Thoracic aorta (tissue), 2 donors: ENCODE results near the gene HSPB8. TPM values are rescaled to one million over a fixed set of nuclear protein-coding genes. Genes with fewer than 3 reads are reported as not detected.

ENCODE experiments used
- ATAC-seq: fragments of 150-250 bp; one replicate; pipeline ENCODE4 v1.8.0; 2017; ENCODE audit warnings: low read depth; ENCODE audit not compliant: insufficient number of reproducible peaks, low FRiP score
- DNase-seq: peaks from one replicate; pipeline ENCODE4 v3.0.0-alpha.2; 2020; ENCODE audit warnings: low spot score
- H3K27ac ChIP-seq, 2 donors: fragments of 200-600 bp; sonication (generic); 1 replicate in 1 of 2; 2 replicates in 1 of 2; pipeline ENCODE4 v1.5.1; 2016; ENCODE audit warnings: mild to moderate bottlenecking in 2 of 2, moderate library complexity in 2 of 2
- H3K27me3 ChIP-seq: fragments of 200-600 bp; sonication (generic); replicated peaks from 2 replicates; pipeline ENCODE4 v1.6.0; 2016; ENCODE audit warnings: mild to moderate bottlenecking; ENCODE audit not compliant: insufficient read depth
- H3K36me3 ChIP-seq: fragments of 200-600 bp; sonication (generic); one replicate; pipeline ENCODE4 v1.5.1; 2016
- H3K4me1 ChIP-seq, 2 donors: fragments of 200-600 bp; sonication (generic); 1 replicate in 1 of 2; 2 replicates in 1 of 2; pipeline versions ENCODE4 v1.5.1 to v1.6.0; 2016; ENCODE audit warnings: low read depth in 2 of 2, mild to moderate bottlenecking in 1 of 2; ENCODE audit not compliant: control insufficient read depth in 1 of 2
- H3K4me3 ChIP-seq: fragments of 200-600 bp; sonication (generic); 2 replicates; pipeline ENCODE4 v1.5.1; 2016; ENCODE audit warnings: mild to moderate bottlenecking
- H3K9me3 ChIP-seq: fragments of 200-600 bp; sonication (generic); 2 replicates; pipeline ENCODE4 v1.5.1; 2016
- total RNA-seq, 2 donors: library from RNA; depleted of rRNA; stranded (reverse); fragments of >200 nt; gene quantifications; one replicate each; pipeline versions ENCODE4 v1.1.0 to v1.2.3, GENCODE V29; 2016
- TF ChIP-seq, protein P1 (sequence below): fragments of 200-600 bp; sonication (generic); IDR thresholded peaks from one replicate; pipeline ENCODE4 v1.5.1; 2019; ENCODE audit warnings: antibody characterized with exemption

Gene HSPB8
- total RNA-seq, 2 donors from 2014 or later: 108 to 172 TPM

DNA sequence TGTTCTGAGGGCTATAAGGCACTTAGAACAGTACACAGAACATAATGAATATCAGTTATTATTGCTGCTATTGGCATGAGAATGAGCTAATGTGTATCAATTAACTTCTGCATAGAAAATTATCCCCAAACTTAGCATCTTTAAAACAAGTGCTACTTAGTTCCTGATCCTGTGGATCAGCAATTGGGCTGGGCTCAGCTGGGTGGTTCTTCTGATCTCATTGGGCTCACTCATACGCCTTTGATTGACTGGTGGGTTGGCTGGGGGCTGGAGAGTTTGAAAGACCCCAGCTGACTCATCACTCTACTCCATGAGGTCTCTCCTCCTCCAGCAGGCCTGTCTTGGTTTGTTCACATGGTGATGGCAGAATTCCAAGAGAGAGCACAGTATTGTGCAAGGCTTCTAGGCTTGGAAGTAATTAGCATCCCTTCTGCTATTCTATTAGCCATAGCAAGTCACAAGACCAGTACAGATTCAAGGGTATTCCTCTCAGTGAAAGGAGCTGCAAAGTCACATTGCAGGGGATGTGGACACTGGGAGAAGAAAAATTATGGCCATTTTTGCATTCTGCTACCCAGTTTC is 27.2 kb upstream of the HSPB8 start:
- ATAC-seq: no peak
- H3K4me1 ChIP-seq: peaks cover under 1 to 10% of the 10 kb centered on the region in 2 donors

DNA sequence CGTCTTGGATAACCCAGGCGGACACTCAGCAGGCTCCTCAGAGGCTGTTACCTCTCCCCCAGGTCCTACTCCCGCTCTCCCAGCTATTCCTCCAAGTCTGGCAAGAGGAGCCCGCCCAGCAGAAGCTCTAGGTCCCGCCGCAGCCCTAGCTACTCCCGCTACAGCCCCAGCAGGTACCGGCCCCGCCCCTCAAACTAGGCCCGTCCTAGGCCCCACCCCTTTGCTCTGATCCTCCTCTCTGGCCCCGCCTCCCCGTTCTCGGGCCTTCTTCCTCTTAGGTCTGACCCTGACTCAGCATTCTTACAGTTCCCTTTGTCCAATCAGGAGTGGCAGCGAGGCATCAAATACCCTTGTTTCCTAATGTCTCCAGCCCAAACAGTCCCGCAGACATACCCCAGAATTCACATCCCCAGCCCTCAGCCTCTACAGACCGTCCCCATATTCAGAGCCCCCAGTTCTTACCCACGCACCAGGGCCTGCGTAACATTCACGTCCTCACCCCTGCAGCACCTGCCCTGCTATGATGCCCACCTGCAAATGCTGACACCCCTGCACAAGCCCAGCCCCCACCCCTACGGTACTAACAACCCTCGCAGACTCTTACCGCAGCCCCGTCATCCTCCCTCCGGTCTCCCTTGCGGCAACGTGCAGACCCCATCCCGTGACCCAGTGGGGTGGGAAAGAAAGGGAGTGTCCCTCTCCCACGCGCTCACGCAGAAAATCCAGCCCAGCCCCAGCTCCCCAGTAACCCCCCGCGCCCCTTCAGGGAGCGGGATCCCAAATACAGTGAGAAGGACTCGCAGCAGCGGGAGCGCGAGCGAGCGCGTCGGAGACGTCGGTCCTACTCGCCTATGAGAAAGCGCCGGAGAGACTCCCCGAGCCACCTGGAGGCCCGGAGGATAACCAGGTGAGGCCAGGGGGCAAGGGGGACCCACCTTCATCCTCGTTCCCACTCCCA is 25.0 kb upstream of the HSPB8 start:
- no peak for DNase-seq
- Histone ChIP-seq H3K27me3 (no peaks in the 10 kb centered on the region), H3K4me3 (peak overlapping the region; percentile 59), H3K9me3 (peaks cover 10% of the 10 kb centered on the region), H3K27ac (peak overlapping the region in 1 of 2 donors; percentile 14), H3K36me3 (no peaks in the 10 kb centered on the region), H3K4me1 (peaks cover 3 to 28% of the 10 kb centered on the region in 2 donors)
- ATAC-seq: peak; percentile 16
- TF ChIP-seq, protein P1, sequence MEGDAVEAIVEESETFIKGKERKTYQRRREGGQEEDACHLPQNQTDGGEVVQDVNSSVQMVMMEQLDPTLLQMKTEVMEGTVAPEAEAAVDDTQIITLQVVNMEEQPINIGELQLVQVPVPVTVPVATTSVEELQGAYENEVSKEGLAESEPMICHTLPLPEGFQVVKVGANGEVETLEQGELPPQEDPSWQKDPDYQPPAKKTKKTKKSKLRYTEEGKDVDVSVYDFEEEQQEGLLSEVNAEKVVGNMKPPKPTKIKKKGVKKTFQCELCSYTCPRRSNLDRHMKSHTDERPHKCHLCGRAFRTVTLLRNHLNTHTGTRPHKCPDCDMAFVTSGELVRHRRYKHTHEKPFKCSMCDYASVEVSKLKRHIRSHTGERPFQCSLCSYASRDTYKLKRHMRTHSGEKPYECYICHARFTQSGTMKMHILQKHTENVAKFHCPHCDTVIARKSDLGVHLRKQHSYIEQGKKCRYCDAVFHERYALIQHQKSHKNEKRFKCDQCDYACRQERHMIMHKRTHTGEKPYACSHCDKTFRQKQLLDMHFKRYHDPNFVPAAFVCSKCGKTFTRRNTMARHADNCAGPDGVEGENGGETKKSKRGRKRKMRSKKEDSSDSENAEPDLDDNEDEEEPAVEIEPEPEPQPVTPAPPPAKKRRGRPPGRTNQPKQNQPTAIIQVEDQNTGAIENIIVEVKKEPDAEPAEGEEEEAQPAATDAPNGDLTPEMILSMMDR: no peak

More for the DNA sequence above, 27.2 kb upstream of the HSPB8 start:
- Histone ChIP-seq H3K9me3 (peaks cover 10% of the 10 kb centered on the region), H3K4me3 (no peak overlapping the region), H3K27me3 (no peaks in the 10 kb centered on the region), H3K27ac (no peak overlapping the region), H3K36me3 (no peaks in the 10 kb centered on the region)
- DNase-seq: no peak
- TF ChIP-seq, protein P1: no peak

DNA sequence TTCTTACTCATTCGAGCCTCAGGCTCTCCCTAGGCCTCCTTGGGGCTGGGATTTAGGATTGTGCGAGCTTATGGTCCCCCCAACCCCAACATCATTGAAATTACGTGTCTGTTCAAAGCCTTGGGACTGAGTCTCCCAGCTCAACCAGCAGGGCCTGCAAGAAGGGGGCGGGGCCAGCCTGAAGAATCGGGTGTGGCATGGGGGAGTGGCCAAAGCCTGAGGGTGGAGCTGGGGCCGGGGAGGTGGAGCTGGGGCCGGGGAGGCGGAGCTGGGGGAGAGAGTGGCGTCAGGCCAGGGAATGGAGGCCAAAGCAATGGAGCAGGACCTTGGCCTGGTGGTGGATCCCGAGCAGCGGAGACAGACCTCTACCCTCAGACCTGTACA is 24.3 kb upstream of the HSPB8 start:
- no peaks in the 10 kb centered on the region for H3K27me3 ChIP-seq
- peaks cover 3 to 28% of the 10 kb centered on the region in 2 donors for H3K4me1 ChIP-seq
- TF ChIP-seq, protein P1: no peak
- H3K36me3 ChIP-seq: no peaks in the 10 kb centered on the region
- peaks cover 10% of the 10 kb centered on the region for H3K9me3 ChIP-seq
- peak overlapping the region; percentile 59 for H3K4me3 ChIP-seq
- peak overlapping the region in 1 of 2 donors; percentile 14 for H3K27ac ChIP-seq
- no peak for ATAC-seq
- DNase-seq: no peak

DNA sequence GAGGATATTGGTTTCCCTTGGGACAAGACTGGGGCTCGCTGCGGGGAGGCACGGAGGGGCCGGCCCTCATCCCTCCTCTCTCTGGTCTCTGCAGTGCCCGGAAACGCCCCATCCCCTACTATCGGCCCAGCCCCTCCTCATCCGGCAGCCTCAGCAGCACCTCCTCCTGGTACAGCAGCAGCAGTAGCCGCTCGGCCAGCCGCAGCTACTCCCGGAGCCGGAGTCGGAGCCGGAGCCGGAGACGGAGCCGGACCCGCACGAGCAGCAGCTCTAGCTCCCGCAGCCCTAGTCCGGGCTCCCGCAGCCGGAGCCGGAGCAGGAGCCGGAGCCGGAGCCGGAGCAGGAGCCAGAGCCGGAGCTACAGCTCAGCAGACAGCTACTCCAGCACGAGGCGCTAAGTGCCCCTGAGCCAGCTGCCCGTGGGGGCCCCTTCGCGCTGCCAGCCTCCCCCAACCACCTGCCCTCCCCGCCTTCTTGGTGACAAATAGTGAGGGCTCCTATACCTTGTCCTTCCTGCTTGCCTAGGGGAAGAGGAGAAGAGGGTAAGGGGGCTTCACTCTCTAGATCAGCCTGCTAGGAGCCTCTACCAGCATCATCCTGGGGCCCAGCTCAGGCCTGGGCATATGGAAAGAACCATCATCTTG is 22.2 kb upstream of the HSPB8 start:
- Histone ChIP-seq H3K9me3 (peaks cover 4% of the 10 kb centered on the region), H3K36me3 (no peaks in the 10 kb centered on the region), H3K4me1 (peaks cover 3 to 28% of the 10 kb centered on the region in 2 donors), H3K27ac (peak overlapping the region; percentile 81 to 92), H3K27me3 (no peaks in the 10 kb centered on the region), H3K4me3 (peak overlapping the region; percentile 47)
- DNase-seq: no peak
- no peak for ATAC-seq
- TF ChIP-seq, protein P1: no peak

DNA sequence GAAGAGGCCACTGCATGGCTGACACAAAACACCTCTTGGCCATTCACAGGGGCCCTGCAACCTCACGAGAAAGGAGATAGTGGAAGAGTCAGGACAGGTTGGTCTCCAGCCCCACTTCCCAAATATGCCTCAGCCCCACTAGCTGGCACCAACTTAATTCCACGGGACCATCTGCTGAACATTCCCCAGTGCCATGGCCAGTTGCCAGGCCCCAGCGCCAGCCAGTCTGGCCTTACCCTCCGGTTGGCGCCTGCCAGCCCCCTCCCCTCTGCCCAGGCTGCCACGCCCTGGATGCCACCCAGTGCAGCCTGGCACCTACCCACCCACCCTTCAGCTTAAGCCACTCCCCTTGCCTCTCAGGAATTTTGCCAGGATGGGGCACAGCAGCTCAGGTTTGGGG is 21.2 kb upstream of the HSPB8 start:
- Histone ChIP-seq H3K4me1 (peaks cover 3 to 28% of the 10 kb centered on the region in 2 donors), H3K4me3 (peak overlapping the region; percentile 56), H3K27me3 (no peaks in the 10 kb centered on the region), H3K9me3 (no peaks in the 10 kb centered on the region), H3K27ac (peak overlapping the region; percentile 81 to 92), H3K36me3 (no peaks in the 10 kb centered on the region)
- no peak for DNase-seq
- peak; percentile 21 for ATAC-seq
- TF ChIP-seq, protein P1: no peak
